Skeletal muscle tissue (tissue), 4 donors: Measurements from ENCODE around the gene CMIP. TPM values are rescaled to one million over a fixed set of nuclear protein-coding genes. Genes with fewer than 3 reads are reported as not detected.

ENCODE experiments used
- H3K27ac ChIP-seq: one replicate; pipeline ENCODE4 v1.7.0; 2013; ENCODE audit warnings: mild to moderate bottlenecking, low read depth, low read length, inconsistent platforms
- H3K27me3 ChIP-seq, 3 donors: one replicate each; pipeline ENCODE4 v1.7.0; 2013; ENCODE audit warnings: low read length in 3 of 3; ENCODE audit not compliant: control insufficient read depth in 3 of 3, insufficient read depth in 3 of 3
- H3K36me3 ChIP-seq, 3 donors: one replicate each; pipeline ENCODE4 v1.7.0; 2013; ENCODE audit warnings: low read length in 3 of 3; ENCODE audit not compliant: control insufficient read depth in 3 of 3, insufficient read depth in 3 of 3
- H3K4me1 ChIP-seq, 3 donors: one replicate each; pipeline ENCODE4 v1.7.0; 2013; ENCODE audit warnings: low read length in 3 of 3, mild to moderate bottlenecking in 3 of 3; ENCODE audit not compliant: control insufficient read depth in 3 of 3, insufficient read depth in 3 of 3
- H3K4me3 ChIP-seq, 3 donors: one replicate each; pipeline ENCODE4 v1.7.0; 2013; ENCODE audit warnings: low read length in 3 of 3
- H3K9ac ChIP-seq, 3 donors: one replicate each; pipeline ENCODE4 v1.7.0; 2013; ENCODE audit warnings: low read length in 3 of 3, mild to moderate bottlenecking in 3 of 3, moderate library complexity in 2 of 3, low read depth in 1 of 3
- H3K9me3 ChIP-seq, 3 donors: one replicate each; pipeline ENCODE4 v1.7.0; 2013; ENCODE audit warnings: low read length in 3 of 3; ENCODE audit not compliant: control insufficient read depth in 3 of 3
- total RNA-seq: library from RNA; depleted of rRNA; stranded (reverse); fragments of >200 nt; gene quantifications from one replicate; pipeline ENCODE4 v1.2.3, GENCODE V29; 2014
- donor health status: Osteomylitis.

CMIP gene
- total RNA-seq, 1 donor from 2014 or later = 6.8 TPM

GRCh38 chr16:81615833-81616232 is 171.2 kb downstream of the CMIP start:
- no peaks in the 10 kb centered on the region for H3K9me3 ChIP-seq
- H3K9ac ChIP-seq = no peak overlapping the region
- H3K4me1 ChIP-seq = peaks cover 34 to 47% (median 36%) of the 10 kb centered on the region in 3 donors
- peak overlapping the region; percentile 28 for H3K27ac ChIP-seq
- H3K36me3 ChIP-seq = no peaks in the 10 kb centered on the region
- no peak overlapping the region for H3K4me3 ChIP-seq
- H3K27me3 ChIP-seq = peaks cover 5 to 19% (median 7%) of the 10 kb centered on the region in 3 donors

GRCh38 chr16:81616321-81617020 is 171.9 kb downstream of the CMIP start:
- Histone ChIP-seq H3K4me3 (no peak overlapping the region), H3K4me1 (peaks cover 31 to 41% (median 33%) of the 10 kb centered on the region in 3 donors), H3K27ac (peak overlapping the region; percentile 28), H3K9me3 (no peaks in the 10 kb centered on the region), H3K36me3 (peaks cover 0 to under 1% (median 0%) of the 10 kb centered on the region in 3 donors), H3K27me3 (peaks cover 5 to 14% (median 5%) of the 10 kb centered on the region in 3 donors), H3K9ac (no peak overlapping the region)

DNA sequence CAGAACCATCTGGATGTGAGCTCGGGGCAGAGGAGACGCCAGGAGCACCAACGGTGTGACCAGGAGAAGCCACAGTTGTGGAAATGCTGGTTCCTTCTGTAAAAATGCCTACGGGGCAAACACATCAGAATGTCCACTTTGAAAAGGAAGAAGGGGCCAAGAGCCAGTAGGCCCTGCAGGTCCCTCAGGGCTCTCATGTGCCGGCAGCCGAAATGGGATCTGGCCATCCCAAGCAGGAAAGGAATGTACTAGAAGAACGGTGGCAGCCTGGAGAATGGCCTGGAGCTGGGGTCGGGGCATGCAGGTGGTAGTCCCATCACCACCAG is 172.4 kb downstream of the CMIP start:
- Histone ChIP-seq H3K9me3 (no peaks in the 10 kb centered on the region), H3K27ac (peak overlapping the region; percentile 9), H3K4me3 (no peak overlapping the region)

DNA sequence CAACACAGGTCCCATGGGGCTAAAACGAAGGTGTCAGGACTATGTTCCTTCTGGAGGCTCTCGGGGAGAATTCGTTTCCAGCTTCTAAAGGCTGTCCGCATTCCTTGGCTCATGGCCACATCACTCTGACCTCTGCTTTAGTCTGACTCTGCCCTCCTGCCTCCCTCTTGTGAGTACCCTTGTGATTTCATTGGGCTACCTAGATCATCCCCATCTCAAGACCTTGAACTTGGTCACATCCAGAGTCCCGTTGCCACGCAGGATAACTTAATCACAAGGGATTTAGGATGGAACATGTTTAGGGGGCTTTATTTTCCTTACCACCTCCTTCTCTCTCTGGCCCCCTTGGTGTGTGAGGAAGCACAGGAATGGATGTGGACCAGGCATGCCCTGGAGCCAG is 173.6 kb downstream of the CMIP start:
- Histone ChIP-seq H3K9me3 (no peaks in the 10 kb centered on the region), H3K4me3 (no peak overlapping the region), H3K27me3 (peaks cover 0 to 5% (median 2%) of the 10 kb centered on the region in 3 donors), H3K27ac (no peak overlapping the region), H3K36me3 (peaks cover 0 to 6% (median 0%) of the 10 kb centered on the region in 3 donors), H3K4me1 (peaks cover 18 to 29% (median 21%) of the 10 kb centered on the region in 3 donors), H3K9ac (no peak overlapping the region)

More for the DNA sequence above, 172.4 kb downstream of the CMIP start:
- peaks cover 28 to 35% (median 28%) of the 10 kb centered on the region in 3 donors for H3K4me1 ChIP-seq
- H3K9ac ChIP-seq = no peak overlapping the region
- H3K27me3 ChIP-seq = peaks cover under 1 to 14% (median 2%) of the 10 kb centered on the region in 3 donors
- H3K36me3 ChIP-seq = peaks cover 0 to 5% (median 0%) of the 10 kb centered on the region in 3 donors

DNA sequence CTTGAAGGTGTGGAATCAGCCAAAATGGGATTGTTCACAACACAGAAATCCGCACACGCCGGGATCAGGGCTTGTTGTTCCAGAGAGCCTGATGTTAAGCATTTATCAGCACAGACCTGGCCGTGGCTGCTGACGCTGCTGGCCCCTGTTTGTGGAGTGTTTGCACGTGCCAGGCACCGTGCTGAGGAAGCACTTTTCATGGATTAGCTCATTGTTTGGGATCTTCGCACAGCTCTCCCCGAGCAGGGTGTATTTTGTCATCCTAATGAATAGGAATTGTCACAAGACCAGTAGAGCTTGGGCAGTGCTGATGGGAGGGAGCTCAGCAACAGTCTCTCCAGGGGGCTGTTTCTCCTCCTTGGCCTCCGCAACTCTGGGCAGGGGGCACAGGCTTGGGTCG is 174.1 kb downstream of the CMIP start:
- Histone ChIP-seq H3K4me1 (peaks cover 17 to 25% (median 17%) of the 10 kb centered on the region in 3 donors), H3K27ac (no peak overlapping the region), H3K36me3 (peaks cover 0 to 6% (median 0%) of the 10 kb centered on the region in 3 donors), H3K9me3 (no peaks in the 10 kb centered on the region), H3K9ac (no peak overlapping the region), H3K4me3 (no peak overlapping the region), H3K27me3 (peaks cover 0 to 4% (median 2%) of the 10 kb centered on the region in 3 donors)

- H3K9ac ChIP-seq = no peak overlapping the region
- no peaks in the 10 kb centered on the region for H3K9me3 ChIP-seq
- H3K4me3 ChIP-seq = no peak overlapping the region
- no peaks in the 10 kb centered on the region for H3K27me3 ChIP-seq
- no peak overlapping the region for H3K27ac ChIP-seq
- H3K36me3 ChIP-seq = peaks cover 0 to 6% (median 0%) of the 10 kb centered on the region in 3 donors
- peaks cover 9 to 18% (median 12%) of the 10 kb centered on the region in 3 donors for H3K4me1 ChIP-seq
Observed at GRCh38 chr16:81620029-81620428, 175.4 kb downstream of the CMIP start.

- Histone ChIP-seq H3K27ac (no peak overlapping the region), H3K4me1 (peaks cover 14 to 20% (median 18%) of the 10 kb centered on the region in 3 donors), H3K36me3 (peaks cover 0 to 6% (median 0%) of the 10 kb centered on the region in 3 donors), H3K27me3 (no peaks in the 10 kb centered on the region), H3K9me3 (no peaks in the 10 kb centered on the region), H3K4me3 (no peak overlapping the region), H3K9ac (no peak overlapping the region)
Observed at GRCh38 chr16:81620796-81621195, 176.2 kb downstream of the CMIP start.

DNA sequence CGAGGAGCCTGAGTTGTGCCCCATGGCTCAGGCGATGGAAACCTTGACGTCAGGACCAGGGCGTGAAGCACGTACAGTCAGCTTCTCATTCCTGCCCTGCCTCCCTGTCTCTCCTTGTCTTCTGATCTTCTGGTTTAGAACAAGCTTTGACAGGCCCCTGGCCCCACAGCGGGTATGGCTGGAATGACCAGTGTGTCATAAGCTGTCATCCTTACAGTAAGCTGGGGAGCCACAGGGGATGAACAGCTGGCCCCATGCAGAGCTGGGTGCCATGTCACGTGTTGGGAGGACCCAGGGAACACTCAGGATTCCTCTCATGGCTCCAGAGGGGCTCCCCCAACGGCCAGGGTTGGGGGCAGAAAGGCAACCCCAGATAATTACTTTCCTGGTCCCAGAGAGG is 176.9 kb downstream of the CMIP start:
- Histone ChIP-seq H3K9me3 (no peaks in the 10 kb centered on the region), H3K9ac (no peak overlapping the region), H3K36me3 (peaks cover 0 to 6% (median 0%) of the 10 kb centered on the region in 3 donors), H3K4me3 (no peak overlapping the region), H3K27ac (no peak overlapping the region), H3K4me1 (peaks cover 16 to 18% (median 18%) of the 10 kb centered on the region in 3 donors), H3K27me3 (no peaks in the 10 kb centered on the region)

DNA sequence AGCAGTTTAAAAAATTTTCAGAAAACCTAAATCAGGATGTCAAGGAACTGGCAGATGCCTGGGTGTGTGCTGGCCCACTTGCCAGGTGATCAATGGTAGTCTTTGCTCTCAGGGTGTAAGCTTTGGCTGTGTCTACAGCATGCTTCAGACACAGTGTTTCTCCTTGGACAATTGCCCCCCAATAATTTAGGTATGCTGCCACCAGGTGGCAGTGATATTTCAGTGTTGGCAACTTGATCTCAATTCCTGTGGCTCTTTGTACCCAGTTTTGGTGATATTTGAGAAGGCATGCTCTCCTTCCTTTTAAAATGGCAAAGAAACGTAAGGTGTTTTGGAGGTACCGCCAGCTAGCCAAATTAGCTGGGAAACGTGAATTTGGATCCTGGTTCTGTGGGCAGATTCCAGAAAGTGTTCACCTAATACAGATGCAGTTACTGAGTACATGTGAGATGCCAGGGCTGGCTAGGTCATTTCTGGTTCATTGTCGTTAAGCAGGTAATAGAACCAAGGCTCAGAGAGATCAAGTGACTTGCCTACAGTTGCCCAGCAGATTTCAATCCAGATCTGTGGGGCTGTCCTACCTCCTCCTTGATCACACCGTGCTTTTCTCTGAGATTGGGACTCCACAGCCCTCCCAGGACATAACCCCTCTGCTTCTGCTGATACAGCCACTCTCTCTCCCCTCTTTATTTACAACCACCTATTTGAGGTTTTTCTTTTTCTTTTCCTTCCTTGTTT is 178.9 kb downstream of the CMIP start:
- Histone ChIP-seq H3K27me3 (no peaks in the 10 kb centered on the region), H3K4me1 (peaks cover 9 to 10% (median 10%) of the 10 kb centered on the region in 3 donors), H3K4me3 (no peak overlapping the region), H3K27ac (no peak overlapping the region), H3K9me3 (no peaks in the 10 kb centered on the region), H3K36me3 (peaks cover 0 to 6% (median 0%) of the 10 kb centered on the region in 3 donors), H3K9ac (no peak overlapping the region)

DNA sequence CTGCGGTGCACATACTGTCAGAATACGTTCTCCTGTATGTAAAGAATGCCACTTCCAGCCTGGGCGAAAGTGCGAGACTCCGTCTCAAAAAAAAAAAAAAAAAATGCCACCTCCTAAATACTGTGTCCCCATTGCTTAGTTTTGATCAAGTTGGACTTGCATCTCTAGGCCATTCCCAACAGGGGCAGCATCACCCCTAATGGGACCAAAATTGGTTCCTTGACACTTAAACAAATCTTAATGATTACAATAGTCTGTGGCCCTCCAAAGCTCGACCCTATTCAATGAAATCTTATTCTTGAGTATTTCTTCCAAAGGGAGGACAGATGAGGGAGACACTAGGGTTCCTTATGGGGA is 179.8 kb downstream of the CMIP start:
- Histone ChIP-seq H3K9me3 (no peaks in the 10 kb centered on the region), H3K9ac (no peak overlapping the region), H3K4me1 (peaks cover 9 to 10% (median 10%) of the 10 kb centered on the region in 3 donors), H3K4me3 (no peak overlapping the region), H3K27me3 (no peaks in the 10 kb centered on the region), H3K36me3 (peaks cover 0 to 6% (median 0%) of the 10 kb centered on the region in 3 donors), H3K27ac (no peak overlapping the region)
